Measurements from ENCODE around the gene CWC25. TPM values are rescaled to one million over a fixed set of nuclear protein-coding genes. Genes with fewer than 3 reads are reported as not detected.

The CWC25 gene
- total and polyA plus RNA-seq, 9 of the 15 experiments (the other 6 are each of a cell fraction or from before 2014, with no cell fraction given) = 16.5 to 27.4 (median 23.0) TPM

DNA sequence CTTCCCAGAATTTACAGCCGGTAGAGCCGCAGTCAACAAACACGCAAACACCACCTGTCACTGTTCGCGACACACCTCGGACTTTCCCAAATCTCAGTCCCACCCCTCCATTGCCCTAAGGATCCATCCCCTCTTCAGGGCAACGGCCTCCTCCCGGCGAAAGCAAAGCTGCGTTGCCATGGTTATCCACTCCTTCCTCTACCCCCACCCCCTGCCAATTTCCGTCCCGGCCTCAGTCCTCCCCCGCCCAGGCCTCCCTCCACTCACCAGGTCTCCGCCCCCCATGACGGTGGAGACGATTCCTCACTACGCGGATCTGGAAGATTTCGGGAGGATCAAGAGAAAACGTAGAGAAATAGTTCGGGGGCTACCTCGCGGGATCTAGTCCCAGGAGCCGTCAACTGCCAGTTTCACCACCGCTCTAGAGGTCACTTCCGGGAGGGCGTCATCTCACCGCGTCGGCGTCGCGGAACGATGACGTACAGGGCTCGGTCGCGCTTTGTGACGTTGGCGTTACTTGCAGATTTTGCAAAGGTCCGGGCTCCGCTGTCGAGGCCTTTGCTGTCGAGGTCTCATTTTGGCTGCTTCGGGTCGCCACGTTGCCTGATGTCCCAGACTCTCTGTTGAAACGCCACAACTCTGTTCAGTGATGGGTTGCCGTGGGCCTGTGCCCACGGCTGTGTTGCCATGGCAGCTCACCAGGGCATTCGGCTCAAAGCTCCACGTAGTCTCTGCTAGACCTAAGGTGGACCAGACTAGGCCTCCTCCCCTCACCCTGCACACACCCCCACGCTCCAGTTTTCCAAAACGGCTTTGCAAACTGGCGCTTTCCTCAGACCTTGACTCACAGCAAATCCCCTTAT, at the start of gene CWC25 (continued):
- TF ChIP-seq, protein P1, sequence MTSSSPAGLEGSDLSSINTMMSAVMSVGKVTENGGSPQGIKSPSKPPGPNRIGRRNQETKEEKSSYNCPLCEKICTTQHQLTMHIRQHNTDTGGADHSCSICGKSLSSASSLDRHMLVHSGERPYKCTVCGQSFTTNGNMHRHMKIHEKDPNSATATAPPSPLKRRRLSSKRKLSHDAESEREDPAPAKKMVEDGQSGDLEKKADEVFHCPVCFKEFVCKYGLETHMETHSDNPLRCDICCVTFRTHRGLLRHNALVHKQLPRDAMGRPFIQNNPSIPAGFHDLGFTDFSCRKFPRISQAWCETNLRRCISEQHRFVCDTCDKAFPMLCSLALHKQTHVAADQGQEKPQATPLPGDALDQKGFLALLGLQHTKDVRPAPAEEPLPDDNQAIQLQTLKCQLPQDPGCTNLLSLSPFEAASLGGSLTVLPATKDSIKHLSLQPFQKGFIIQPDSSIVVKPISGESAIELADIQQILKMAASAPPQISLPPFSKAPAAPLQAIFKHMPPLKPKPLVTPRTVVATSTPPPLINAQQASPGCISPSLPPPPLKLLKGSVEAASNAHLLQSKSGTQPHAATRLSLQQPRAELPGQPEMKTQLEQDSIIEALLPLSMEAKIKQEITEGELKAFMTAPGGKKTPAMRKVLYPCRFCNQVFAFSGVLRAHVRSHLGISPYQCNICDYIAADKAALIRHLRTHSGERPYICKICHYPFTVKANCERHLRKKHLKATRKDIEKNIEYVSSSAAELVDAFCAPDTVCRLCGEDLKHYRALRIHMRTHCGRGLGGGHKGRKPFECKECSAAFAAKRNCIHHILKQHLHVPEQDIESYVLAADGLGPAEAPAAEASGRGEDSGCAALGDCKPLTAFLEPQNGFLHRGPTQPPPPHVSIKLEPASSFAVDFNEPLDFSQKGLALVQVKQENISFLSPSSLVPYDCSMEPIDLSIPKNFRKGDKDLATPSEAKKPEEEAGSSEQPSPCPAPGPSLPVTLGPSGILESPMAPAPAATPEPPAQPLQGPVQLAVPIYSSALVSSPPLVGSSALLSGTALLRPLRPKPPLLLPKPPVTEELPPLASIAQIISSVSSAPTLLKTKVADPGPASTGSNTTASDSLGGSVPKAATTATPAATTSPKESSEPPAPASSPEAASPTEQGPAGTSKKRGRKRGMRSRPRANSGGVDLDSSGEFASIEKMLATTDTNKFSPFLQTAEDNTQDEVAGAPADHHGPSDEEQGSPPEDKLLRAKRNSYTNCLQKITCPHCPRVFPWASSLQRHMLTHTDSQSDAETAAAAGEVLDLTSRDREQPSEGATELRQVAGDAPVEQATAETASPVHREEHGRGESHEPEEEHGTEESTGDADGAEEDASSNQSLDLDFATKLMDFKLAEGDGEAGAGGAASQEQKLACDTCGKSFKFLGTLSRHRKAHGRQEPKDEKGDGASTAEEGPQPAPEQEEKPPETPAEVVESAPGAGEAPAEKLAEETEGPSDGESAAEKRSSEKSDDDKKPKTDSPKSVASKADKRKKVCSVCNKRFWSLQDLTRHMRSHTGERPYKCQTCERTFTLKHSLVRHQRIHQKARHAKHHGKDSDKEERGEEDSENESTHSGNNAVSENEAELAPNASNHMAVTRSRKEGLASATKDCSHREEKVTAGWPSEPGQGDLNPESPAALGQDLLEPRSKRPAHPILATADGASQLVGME (CRISPR knock-in tag; IDR thresholded peaks at IDR 0.05) = no peak
- TF ChIP-seq, protein P2, sequence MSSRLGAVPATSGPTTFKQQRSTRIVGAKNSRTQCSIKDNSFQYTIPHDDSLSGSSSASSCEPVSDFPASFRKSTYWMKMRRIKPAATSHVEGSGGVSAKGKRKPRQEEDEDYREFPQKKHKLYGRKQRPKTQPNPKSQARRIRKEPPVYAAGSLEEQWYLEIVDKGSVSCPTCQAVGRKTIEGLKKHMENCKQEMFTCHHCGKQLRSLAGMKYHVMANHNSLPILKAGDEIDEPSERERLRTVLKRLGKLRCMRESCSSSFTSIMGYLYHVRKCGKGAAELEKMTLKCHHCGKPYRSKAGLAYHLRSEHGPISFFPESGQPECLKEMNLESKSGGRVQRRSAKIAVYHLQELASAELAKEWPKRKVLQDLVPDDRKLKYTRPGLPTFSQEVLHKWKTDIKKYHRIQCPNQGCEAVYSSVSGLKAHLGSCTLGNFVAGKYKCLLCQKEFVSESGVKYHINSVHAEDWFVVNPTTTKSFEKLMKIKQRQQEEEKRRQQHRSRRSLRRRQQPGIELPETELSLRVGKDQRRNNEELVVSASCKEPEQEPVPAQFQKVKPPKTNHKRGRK (tag; IDR thresholded peaks at IDR 0.05) = no peak
- TF ChIP-seq ZNF24 (IDR thresholded peaks at IDR 0.05) (peak; percentile 55; the same call in 1 of the 2 replicates), TBP (optimal IDR thresholded peaks at IDR 0.05; ENCODE audit: low read depth, low read length) (peak; percentile 93), GTF2F1 (IDR thresholded peaks at IDR 0.05; ENCODE audit: low read depth, low read length) (peak; percentile 85), HDAC8 (tag; IDR thresholded peaks at IDR 0.05) (peak; percentile 87), CBFB (CRISPR knock-in tag; IDR thresholded peaks at IDR 0.05) (peak; percentile 71; the same call in 1 of the 2 replicates), MAFF (IDR thresholded peaks at IDR 0.05; ENCODE audit: low read length) (peak; percentile 69), MAFG (tag; conservative IDR thresholded peaks at IDR 0.05) (peak; percentile 91), TAF7 (tag; IDR thresholded peaks at IDR 0.05) (peak; percentile 88), SMAD4 (CRISPR knock-in tag; conservative IDR thresholded peaks at IDR 0.05) (peak; percentile 48), ETV1 (tag; conservative IDR thresholded peaks at IDR 0.05; ENCODE audit: low read depth) (peak; percentile 98), TRIM28 (IDR thresholded peaks at IDR 0.05) (peak; percentile 18; the same call in 1 of the 2 replicates), HMGN3 (IDR thresholded peaks at IDR 0.05; ENCODE audit: borderline replicate concordance, extremely low read depth, insufficient read length, low read depth, low read length) (peak; percentile 52), GATAD2B (IDR thresholded peaks at IDR 0.05; ENCODE audit: borderline replicate concordance) (peak; percentile 91; the same call in 1 of the 2 replicates), GABPA (tag; conservative IDR thresholded peaks at IDR 0.05; ENCODE audit: low read depth) (peak; percentile 96)
- TF ChIP-seq, protein P3, sequence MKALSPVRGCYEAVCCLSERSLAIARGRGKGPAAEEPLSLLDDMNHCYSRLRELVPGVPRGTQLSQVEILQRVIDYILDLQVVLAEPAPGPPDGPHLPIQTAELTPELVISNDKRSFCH (CRISPR knock-in tag; IDR thresholded peaks at IDR 0.05) = no peak
- TF ChIP-seq, protein P3 (tag; IDR thresholded peaks at IDR 0.05) = peak; percentile 69; the same call in 1 of the 2 replicates
- TF ChIP-seq, protein P4, sequence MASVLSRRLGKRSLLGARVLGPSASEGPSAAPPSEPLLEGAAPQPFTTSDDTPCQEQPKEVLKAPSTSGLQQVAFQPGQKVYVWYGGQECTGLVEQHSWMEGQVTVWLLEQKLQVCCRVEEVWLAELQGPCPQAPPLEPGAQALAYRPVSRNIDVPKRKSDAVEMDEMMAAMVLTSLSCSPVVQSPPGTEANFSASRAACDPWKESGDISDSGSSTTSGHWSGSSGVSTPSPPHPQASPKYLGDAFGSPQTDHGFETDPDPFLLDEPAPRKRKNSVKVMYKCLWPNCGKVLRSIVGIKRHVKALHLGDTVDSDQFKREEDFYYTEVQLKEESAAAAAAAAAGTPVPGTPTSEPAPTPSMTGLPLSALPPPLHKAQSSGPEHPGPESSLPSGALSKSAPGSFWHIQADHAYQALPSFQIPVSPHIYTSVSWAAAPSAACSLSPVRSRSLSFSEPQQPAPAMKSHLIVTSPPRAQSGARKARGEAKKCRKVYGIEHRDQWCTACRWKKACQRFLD (CRISPR knock-in tag; IDR thresholded peaks at IDR 0.05) = peak; percentile 83; the same call in 1 of the 2 replicates

All from K562 (cell line).